ENCODE measurements around the gene TPX2.
"Not testable (repeated sequence)": the region's sequence is repeated elsewhere in the genome, so short reads cannot be mapped to it uniquely, and the experiment has no call there.

The TPX2 gene

GRCh38 chr20:31813611-31814010, 74.5 kb downstream of the TPX2 start (continued):
- TF ChIP-seq PATZ1 (CRISPR knock-in tag; IDR thresholded peaks at IDR 0.05; ENCODE audit: borderline replicate concordance) (no peak), ARNTL (CRISPR knock-in tag; IDR thresholded peaks at IDR 0.05; ENCODE audit: borderline replicate concordance, low read depth) (no peak), ZNF70 (CRISPR knock-in tag; IDR thresholded peaks at IDR 0.05) (no peak), CREB5 (CRISPR knock-in tag; IDR thresholded peaks at IDR 0.05; ENCODE audit: low read depth) (no peak), ESRRG (CRISPR knock-in tag; IDR thresholded peaks at IDR 0.05) (no peak), GLIS3 (CRISPR knock-in tag; IDR thresholded peaks at IDR 0.05) (no peak), ZC3H10 (CRISPR knock-in tag; IDR thresholded peaks at IDR 0.05) (no peak)

GRCh38 chr20:31814142-31814541, 75.1 kb downstream of the TPX2 start:
- not testable (repeated sequence) for ATAC-seq

GRCh38 chr20:31815408-31816188, 76.5 kb downstream of the TPX2 start:
- TF ChIP-seq ZNF8 (CRISPR knock-in tag; IDR thresholded peaks at IDR 0.05), result no peak
- TF ChIP-seq ZFP3 (CRISPR knock-in tag; IDR thresholded peaks at IDR 0.05), result no peak
- no peak for TF ChIP-seq ZFP30 (CRISPR knock-in tag; IDR thresholded peaks at IDR 0.05)
- TF ChIP-seq PATZ1 (CRISPR knock-in tag; IDR thresholded peaks at IDR 0.05; ENCODE audit: borderline replicate concordance), result no peak
- no peak for TF ChIP-seq TOX (CRISPR knock-in tag; IDR thresholded peaks at IDR 0.05; ENCODE audit: borderline replicate concordance)
- TF ChIP-seq PPARA (CRISPR knock-in tag; IDR thresholded peaks at IDR 0.05; ENCODE audit: borderline replicate concordance), result no peak
- no peak for TF ChIP-seq ZNF565 (CRISPR knock-in tag; conservative IDR thresholded peaks at IDR 0.05; ENCODE audit: low read depth)
- TF ChIP-seq CSRNP3 (CRISPR knock-in tag; IDR thresholded peaks at IDR 0.05), result no peak
- TF ChIP-seq TSHZ2 (CRISPR knock-in tag; IDR thresholded peaks at IDR 0.05), result no peak
- TF ChIP-seq TCF4 (CRISPR knock-in tag; IDR thresholded peaks at IDR 0.05; ENCODE audit: borderline replicate concordance), result no peak
- TF ChIP-seq OSR1 (CRISPR knock-in tag; IDR thresholded peaks at IDR 0.05), result no peak
- no peak for TF ChIP-seq ESRRG (CRISPR knock-in tag; IDR thresholded peaks at IDR 0.05)
- TF ChIP-seq ZNF70 (CRISPR knock-in tag; IDR thresholded peaks at IDR 0.05), result no peak
- TF ChIP-seq BACH2 (CRISPR knock-in tag; IDR thresholded peaks at IDR 0.05; ENCODE audit: borderline replicate concordance), result no peak

GRCh38 chr20:31816221-31816620, 77.1 kb downstream of the TPX2 start:
- no peak for ATAC-seq
- no peak for TF ChIP-seq ZNF70 (CRISPR knock-in tag; IDR thresholded peaks at IDR 0.05)
- no peak for TF ChIP-seq ZFP3 (CRISPR knock-in tag; IDR thresholded peaks at IDR 0.05)
- no peak for TF ChIP-seq SNAI2 (CRISPR knock-in tag; IDR thresholded peaks at IDR 0.05)
- TF ChIP-seq ISL1 (CRISPR knock-in tag; IDR thresholded peaks at IDR 0.05), result no peak
- TF ChIP-seq RARB (CRISPR knock-in tag; IDR thresholded peaks at IDR 0.05), result no peak
- no peak for TF ChIP-seq GLIS3 (CRISPR knock-in tag; IDR thresholded peaks at IDR 0.05)
- no peak for TF ChIP-seq ESRRG (CRISPR knock-in tag; IDR thresholded peaks at IDR 0.05)
- TF ChIP-seq ZNF565 (CRISPR knock-in tag; conservative IDR thresholded peaks at IDR 0.05; ENCODE audit: low read depth), result no peak
- TF ChIP-seq PPARA (CRISPR knock-in tag; IDR thresholded peaks at IDR 0.05; ENCODE audit: borderline replicate concordance), result no peak
- TF ChIP-seq POU6F1 (CRISPR knock-in tag; IDR thresholded peaks at IDR 0.05; ENCODE audit: borderline replicate concordance, low read depth), result no peak
- no peak for TF ChIP-seq ZFP30 (CRISPR knock-in tag; IDR thresholded peaks at IDR 0.05)
- no peak for TF ChIP-seq ZNF8 (CRISPR knock-in tag; IDR thresholded peaks at IDR 0.05)
- no peak for TF ChIP-seq OSR1 (CRISPR knock-in tag; IDR thresholded peaks at IDR 0.05)
- no peak for TF ChIP-seq TOX (CRISPR knock-in tag; IDR thresholded peaks at IDR 0.05; ENCODE audit: borderline replicate concordance)
- no peak for TF ChIP-seq CSRNP3 (CRISPR knock-in tag; IDR thresholded peaks at IDR 0.05)
- TF ChIP-seq ARNTL (CRISPR knock-in tag; IDR thresholded peaks at IDR 0.05; ENCODE audit: borderline replicate concordance, low read depth), result no peak

More at GRCh38 chr20:31815408-31816188, 76.5 kb downstream of the TPX2 start:
- peak; percentile 7 for ATAC-seq
